ENCODE measurements around the gene RBX1.
A peak's percentile ranks its signal among the peaks of the same experiment; 100 is the strongest.
"Not testable (repeated sequence)": the region's sequence is repeated elsewhere in the genome, so short reads cannot be mapped to it uniquely, and the experiment has no call there.

The RBX1 gene

DNA sequence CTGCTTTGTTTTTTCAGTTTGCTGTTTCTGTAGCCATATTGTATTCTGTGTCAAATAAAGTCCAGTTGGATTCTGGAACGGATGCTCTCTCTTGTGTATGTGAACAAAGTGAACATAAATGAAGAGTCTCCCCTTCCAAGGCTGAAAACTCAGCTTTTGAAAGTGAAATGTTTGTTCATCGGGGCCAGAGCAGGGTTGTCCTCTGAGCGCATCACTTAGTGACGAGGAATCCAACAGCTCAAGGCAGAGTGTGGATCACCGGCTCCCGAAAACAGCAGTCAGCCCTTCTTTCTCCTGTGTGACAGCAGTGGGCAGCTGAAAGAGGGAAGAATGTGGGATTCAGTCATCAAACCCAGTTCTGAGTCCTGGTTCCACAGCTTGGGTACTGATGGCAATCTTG, 21.4 kb downstream of the RBX1 start:
- no peak for DNase-seq (ENCODE audit: low read depth)

GRCh38 chr22:40973144-40973543, 22.0 kb downstream of the RBX1 start:
- no peak for DNase-seq (ENCODE audit: low read depth)

GRCh38 chr22:40975366-40975765, 24.2 kb downstream of the RBX1 start:
- DNase-seq (ENCODE audit: low read depth) = no peak

GRCh38 chr22:40976866-40977700, 25.9 kb downstream of the RBX1 start:
- no peak for DNase-seq (ENCODE audit: low read depth)

DNA sequence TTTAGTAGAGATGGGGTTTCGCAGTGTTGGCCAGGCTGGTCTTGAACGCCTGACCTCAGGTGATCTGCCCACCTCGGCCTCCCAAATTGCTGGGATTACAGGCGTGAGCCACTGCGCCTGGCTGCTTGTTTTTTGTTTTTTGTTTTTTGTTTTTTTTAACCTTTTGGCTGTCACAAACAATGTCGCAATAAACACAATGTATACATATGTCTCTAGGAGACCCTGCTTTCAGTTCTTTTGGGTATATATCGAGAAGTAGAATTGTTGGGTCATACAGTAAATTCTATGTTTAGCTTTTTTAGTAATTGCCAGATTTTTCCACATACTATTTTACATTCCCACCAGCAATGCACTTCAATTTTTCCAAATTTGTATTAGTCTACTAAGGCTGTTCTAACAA, 28.0 kb downstream of the RBX1 start:
- DNase-seq (ENCODE audit: low read depth) = no peak

- no peak for DNase-seq (ENCODE audit: low read depth)
Measured at GRCh38 chr22:40979871-40980270, 28.7 kb downstream of the RBX1 start.

DNA sequence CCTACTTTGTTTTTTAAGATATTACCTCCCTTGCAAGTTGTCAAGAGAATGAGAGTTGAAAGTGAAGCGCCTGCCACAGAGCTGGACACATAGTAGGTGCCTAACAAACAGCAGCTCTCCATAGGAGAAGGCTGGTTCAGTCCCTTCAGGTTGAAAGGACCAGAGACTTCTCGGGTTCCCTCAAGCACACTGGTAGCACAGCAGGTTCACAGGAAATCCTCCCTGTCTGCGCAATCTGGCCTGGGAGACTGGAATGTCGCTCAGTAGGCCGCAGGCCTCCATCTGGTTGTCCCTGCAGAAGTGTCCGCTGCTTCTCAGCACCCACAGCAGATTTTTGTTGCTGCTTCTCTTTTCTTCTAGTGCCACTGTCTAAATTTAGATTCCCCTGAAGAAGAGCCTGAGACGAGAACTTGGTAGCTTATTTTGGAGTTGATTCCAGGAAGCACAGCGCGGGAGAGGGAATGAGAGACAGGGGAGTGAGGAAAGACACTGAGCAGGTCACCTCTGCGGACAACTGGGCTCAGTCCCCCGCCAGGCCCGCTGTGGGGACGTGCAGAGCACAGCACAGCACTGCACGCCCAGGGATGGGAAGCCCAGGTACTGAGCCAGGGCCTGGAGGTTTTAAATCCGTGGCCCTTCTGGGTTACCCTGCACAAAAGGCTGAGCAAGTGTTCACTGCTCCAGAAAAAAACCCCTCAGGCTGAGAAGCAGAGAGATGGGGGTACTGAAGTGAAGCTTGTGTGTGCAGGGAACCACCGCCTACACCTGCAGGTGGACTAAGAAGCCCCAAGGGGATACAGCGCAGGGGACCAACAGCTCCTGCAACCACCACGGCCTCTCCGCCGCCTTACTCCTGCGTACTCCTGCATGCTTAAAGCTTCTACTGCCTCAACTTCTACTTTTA, 31.6 kb downstream of the RBX1 start:
- no peak for DNase-seq (ENCODE audit: low read depth)

DNA sequence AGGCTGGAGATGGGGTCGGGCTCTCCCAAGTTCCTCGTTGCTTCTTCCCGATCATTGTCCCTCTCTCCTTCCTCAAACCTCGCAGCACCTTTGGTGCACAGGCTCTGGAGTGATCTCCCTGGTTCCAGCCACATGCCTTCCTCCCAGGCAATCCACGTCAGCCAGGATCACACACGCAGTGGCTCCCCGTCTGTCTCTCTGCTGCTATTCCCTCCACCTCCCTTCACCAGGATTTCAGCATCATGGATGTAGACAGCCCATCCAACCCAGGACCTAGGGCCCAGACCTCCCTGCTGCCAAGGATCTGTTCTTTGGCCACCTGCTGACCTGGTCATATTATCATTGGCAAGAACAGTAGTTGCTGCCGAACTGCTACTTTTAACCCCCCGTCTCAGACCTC, 40.1 kb downstream of the RBX1 start:
- no peak for DNase-seq (ENCODE audit: low read depth)

GRCh38 chr22:40995821-40996220, 44.6 kb downstream of the RBX1 start:
- no peak for DNase-seq (ENCODE audit: low read depth)

DNA sequence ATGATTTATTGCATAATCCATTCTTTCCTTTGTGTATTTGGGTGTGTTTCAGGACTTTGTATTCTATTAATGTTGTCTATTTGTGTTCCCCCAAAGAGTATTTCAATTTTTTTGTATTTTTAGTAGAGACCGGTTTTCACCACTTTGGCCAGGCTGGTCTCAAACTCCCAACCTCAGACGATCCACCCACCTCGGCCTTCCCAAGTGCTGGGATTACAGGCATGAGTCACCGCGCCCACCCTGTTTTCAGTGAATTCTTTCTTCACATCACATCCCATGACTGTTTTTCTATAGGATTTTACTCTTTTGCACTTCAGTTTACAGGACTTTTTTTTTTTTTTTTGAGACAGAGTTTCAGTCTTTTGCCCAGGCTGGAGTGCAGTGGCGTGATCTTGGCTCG, 46.3 kb downstream of the RBX1 start:
- DNase-seq (ENCODE audit: low read depth) = no peak

DNA sequence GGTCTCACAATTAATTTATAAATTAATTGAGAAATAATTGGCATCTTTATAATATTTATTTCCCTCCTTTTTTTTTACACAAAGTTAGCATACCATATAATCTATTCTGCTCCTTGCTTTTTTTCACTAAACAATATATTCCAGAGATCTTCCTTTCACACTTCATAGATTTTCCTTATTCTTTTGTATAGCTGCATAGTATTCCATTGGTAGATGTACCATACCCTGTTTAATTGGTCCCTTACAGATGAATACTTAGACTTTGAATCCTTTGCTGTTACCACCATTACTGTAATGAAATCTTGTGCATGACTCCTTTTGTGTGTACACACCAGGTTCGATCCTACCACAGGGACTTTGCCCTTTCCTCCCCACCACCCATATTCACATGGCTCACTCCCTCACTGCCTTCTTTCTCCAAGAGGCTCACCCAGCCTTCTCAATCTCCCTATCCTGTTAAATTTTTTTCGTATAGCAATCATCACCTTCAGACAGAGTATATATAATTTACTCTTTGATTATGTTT, 48.9 kb downstream of the RBX1 start:
- no peak for DNase-seq (ENCODE audit: low read depth)

DNA sequence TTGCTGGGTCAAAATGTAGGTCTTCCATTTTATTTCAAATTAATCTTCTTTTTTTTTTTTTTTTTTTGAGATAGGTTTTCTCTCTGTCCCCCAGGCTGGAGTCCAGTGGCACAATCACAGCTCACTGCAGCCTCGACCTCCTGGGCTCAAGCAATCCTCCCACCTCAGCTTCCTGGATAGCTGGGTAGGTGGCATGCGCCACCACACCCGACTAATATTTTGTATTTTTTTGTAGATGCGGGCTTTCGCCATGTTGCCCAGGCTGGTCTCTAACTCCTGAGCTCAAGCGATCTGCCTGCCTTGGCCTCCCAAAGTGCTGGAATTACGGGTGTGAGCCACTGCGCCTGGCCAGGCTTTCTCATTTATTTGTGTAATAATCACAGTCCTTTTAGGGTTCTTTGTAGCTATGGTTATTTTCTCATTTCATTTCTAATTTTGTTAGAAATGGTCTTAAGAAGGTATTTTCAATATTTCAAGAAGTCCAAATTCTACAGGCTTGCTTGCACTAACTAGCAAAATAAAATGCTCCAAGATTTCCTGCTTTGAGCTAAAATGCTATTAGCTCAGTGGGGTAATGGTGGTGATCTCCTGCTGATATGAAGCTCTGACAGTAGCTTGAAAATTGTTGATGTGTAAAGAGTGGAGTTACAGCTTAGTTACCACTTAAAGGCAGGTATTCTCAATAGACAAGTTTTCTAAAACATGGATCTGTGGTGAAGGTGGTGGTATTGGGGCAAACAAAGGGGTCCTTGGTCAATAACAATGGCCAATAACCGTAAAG, 50.0 kb downstream of the RBX1 start:
- DNase-seq (ENCODE audit: low read depth) = no peak

GRCh38 chr22:41001722-41002122, 50.5 kb downstream of the RBX1 start:
- no peak for DNase-seq (ENCODE audit: low read depth)

- not testable (repeated sequence) for DNase-seq (ENCODE audit: low read depth)
Measured at GRCh38 chr22:41002386-41002785, 51.2 kb downstream of the RBX1 start.

- no peak for DNase-seq (ENCODE audit: low read depth)
Measured at GRCh38 chr22:41003066-41003465, 51.9 kb downstream of the RBX1 start.

DNA sequence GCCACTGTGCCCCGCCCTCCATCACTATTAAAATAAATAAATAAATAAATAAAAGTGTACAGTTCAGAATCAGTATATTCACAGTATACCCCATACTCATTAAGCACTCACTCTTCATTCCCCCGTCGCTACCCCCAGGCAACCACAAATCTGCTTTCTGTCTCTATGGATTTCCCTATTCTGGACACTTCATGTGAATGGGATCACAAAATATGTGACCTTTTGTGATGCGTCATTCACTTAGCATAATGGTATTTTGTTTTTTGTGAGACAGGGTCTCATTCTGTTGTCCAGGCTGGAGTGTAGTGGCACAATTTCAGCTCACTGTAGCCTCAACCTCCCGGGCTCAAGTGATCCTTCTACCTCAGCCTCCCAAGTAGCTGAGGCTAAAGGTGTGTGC, 52.8 kb downstream of the RBX1 start:
- no peak for DNase-seq (ENCODE audit: low read depth)

- DNase-seq (ENCODE audit: low read depth) = no peak
Measured at GRCh38 chr22:41009222-41009948, 58.2 kb downstream of the RBX1 start.

DNA sequence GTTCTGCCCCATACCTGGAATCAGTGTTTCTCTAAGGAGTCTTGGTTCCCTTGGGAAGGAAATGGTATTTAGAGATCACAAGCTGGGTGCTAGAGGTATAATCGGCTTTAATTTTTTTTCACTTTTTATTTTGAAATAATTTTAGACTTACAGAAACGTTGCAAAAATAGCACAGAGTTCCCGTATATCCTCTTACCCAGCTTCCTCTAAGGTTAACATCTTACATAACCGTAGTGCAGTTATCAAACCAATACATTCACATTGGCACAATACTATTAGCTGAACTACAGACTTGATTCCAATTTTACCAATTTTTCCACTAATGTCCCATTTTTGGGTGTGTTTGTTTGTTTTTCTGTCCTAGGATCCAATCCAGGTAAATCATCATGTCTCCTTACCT, 63.8 kb downstream of the RBX1 start:
- DNase-seq (ENCODE audit: low read depth) = no peak

GRCh38 chr22:41021061-41021612, 70.0 kb downstream of the RBX1 start:
- DNase-seq (ENCODE audit: low read depth) = no peak

GRCh38 chr22:41021613-41022454, 70.7 kb downstream of the RBX1 start:
- peak; percentile 7 for DNase-seq (ENCODE audit: low read depth)

Data from stimulated activated CD8-positive, alpha-beta memory T cell treated with anti-CD3 and anti-CD28 coated beads, Interleukin-12 subunit alpha, Interleukin-12 subunit beta, amount 100 ng/mL, for 1 hour (primary cell).